ENCODE results near the gene PDZD2.
"Not testable (repeated sequence)": the region's sequence is repeated elsewhere in the genome, so short reads cannot be mapped to it uniquely, and the experiment has no call there.

Gene PDZD2

DNA sequence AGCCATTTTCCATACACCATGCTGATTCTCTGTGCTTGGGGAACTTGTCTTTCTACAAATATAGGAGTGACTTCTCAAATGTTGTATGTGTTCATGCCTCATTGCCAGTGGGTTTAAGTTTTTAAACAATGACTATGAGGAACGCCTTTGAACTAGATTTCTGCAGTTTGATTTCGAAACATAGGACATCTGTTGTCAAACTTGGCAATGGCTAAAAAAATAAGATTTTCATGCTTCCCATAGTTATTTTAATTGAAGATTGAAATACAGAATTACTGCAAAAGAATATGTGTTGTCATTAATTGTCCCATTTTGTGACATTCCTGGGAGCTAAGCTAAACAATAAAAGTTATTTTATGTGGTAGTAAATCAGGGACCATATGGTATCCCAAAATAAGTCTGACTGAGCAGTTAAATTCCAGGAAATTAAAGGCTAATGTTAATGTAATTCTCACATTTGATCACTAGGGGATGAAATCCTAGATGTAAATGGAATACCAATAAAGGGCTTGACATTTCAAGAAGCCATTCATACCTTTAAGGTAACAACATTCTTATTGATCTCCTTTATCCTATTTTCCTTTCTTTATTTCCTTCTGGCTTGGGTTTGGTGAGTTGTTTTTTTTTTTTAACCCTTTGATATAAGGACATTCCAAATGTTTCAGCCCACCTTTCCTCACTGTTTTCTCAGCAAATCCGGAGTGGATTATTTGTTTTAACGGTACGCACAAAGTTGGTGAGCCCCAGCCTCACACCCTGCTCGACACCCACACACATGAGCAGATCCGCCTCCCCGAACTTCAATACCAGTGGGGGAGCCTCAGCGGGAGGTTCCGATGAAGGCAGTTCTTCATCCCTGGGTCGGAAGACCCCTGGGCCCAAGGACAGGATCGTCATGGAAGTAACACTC is 418.5 kb downstream of the PDZD2 start:
- peak; percentile 14 for DNase-seq

DNA sequence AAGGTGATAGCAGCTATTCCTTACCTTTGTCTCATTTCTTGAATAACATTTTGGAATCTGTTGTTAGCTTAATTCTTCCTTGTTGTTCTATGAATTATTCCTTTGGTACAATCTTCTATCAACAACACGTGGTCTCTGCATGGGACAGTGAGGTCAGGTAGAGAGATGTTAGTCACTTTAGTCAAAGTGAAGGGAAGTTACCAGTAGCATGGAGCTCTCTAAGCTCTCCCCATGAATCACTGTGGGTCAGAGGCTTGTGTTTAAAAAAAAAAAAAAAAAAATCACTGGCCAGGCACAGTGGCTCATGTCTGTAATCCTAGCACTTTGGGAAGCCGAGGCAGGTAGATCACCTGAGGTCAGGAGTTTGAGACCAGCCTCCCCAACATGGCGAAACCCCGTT is 419.2 kb downstream of the PDZD2 start:
- DNase-seq: no peak

DNA sequence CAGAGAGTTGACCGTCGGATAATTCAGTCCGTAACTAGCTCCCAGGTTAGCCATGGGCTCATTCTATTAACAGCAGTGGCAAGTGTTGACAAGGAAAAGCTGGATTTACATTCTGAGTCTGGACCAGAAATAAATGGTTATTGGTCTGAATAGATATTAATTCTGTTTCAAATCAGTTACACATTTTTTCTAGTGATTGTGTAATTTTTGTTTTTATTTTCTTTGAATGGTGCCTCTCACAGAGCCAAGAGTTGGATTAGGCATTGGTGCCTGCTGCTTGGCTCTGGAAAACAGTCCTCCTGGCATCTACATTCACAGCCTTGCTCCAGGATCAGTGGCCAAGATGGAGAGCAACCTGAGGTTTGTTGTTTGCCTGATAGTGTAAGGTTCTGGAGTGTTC is 420.1 kb downstream of the PDZD2 start:
- DNase-seq: no peak

DNA sequence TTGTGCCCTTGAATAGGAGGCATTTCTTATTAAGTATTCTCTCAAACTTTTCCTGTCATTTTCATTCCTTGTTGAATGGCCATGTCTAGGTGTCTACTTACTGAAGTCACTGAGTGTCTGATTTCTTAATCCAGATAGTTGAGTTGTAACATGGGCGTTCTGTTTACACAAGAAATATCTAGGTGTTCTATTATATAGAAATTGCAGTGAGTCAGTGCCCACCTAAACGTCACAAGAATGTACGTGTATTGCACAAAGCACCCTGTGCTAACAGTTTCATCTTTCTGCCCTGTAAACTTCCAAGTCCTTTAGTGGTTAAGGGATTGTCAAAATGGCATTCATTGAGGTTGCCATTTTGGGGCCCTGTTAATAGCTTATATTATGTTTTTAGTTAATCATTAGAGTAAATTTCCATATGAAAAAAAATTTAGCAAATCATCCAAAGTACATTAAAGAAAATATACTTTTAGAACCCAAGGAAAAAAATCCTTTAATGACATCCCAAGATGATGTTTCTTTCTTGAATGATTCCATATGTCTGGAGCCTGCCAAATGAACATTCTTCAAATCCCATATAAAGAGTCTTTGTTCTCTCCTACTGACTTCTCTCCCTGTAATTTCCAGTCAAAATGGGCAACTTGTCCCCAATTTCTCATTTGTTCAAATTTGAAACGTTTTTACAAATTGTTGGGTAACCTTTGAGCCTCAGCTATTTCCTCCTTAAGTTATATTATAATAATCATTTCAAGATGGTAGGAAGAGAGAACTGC is 421.0 kb downstream of the PDZD2 start:
- peak; percentile 18 for DNase-seq

DNA sequence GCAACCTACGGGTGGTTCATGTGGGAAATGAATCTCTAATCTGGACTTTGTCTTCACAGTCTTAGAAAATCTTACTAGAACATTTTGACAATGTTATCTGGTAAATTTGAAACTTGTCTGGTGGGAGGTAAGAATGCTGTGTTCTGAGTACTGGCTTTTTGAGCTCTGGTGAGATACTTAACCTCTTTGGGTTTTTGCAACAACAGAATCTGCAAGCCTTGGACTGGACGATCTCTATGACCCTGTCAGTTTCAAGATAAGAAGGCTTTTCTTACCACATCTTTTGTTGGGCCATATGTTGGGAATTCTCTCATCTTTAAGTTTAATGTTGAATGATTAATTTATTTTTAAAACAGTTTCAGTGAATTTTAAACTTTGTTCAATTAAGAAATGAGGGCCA is 422.3 kb downstream of the PDZD2 start:
- no peak for DNase-seq

DNA sequence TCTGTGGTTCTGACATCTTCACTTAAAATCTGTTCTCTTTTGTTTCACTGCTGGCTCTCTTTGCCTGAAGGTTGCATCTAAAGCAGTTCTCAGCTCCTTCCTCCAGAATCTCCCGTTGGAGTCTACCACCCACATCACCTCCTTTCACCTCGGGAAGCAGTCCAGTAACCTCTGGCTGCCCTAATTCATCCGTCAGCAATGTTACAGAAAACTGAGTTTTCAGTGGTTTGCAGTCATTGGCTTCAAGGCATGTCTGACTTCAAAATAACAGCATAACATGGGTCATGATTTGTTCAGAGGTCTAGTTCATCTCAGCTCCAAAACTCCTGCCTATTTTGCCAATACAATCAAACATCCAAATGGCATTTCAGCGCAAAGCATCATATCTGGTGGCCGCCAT is 427.5 kb downstream of the PDZD2 start:
- no peak for DNase-seq

DNA sequence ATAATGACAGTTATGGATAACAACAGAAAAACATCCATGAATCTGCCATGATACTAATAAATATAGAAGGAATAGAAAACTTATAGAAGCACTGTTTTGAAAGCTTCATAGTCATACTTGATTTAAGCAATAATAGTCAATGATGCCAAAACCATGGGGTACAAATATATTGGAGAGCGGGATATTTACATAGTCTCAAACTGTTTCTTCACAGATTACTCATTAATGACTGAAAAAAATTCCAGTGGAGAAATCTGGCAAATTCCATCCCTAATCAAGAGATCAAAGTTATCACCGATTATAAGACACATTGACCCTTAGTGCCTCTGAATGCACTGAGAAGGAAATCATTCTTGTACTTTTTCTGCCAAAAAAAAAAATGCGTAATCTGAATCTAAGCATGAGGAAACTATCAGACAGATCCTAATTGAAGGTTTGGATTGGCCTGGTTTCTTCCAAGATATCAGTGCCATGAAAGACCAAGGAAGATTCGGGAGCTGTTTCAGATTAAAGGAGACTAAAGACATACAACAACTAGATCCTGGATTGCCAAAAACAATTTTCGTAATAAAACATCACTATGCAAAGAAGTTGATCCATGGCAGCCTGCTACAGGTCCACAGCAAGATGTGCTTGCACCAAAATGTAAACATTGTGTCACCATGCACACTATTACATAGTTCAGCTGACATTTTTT is 429.0 kb downstream of the PDZD2 start:
- DNase-seq: no peak

DNA sequence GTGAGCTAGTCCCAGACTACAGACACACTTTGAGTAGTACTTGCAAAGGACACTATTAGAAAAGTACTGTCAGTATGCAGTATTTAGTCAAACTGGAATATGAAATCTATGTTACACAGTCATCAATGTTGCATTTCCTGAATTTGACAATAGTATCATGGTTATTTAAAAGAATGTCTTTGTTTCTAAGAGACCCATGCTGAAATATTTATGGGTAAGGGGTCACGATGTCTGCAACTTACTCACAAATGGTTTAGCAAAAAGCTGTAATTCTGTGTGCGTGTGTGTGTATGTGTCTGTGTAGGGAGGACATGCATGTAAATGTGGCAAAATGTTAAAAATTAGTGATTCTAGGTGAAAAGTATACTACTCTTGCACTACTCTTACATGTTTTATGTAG is 429.6 kb downstream of the PDZD2 start:
- no peak for DNase-seq

DNA sequence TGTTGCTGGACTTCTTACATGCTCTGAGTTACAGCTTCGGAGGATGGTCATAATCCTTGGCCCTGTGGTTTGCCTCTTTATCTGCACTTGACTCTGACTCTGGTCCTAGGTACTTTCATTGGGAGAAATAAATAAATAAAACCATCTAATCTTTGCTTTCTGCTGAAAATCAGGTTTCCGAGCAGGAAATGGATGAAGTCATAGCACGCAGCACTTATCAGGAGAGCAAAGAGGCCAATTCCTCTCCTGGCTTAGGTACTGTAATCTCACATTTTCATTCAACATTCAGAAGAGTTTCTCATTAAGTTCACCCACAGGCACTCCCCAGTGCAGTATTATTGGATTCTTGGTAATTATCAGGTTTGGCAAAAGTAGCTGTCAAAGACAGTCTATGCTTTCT is 430.5 kb downstream of the PDZD2 start:
- DNase-seq: no peak

DNA sequence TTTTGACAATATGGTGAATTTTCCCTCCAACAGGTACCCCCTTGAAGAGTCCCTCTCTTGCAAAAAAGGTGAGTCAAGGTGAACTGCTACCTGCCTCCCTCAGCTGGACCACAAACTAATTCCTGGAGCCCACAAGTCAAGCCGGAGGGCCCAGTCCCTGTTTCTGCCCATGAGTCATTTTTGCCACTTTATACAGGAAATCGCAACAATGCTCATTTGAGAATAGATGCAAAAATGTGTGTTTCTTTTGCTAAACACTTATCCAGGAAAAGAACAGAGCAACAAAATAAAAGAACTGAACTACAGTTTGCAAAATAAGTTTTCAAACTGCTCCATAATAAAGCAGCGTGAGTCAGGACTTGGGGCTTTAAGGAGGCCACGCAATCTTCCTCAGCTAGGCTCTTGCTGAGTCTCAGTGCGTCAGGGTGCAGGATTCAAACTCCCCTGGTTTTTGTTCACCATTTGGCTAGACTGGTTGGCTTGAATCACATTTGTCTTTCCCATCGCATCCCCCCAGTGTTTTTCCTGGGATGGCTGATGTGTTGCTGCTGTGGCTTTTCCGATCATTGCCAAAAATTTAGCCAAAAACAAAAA is 432.5 kb downstream of the PDZD2 start:
- DNase-seq: no peak

DNA sequence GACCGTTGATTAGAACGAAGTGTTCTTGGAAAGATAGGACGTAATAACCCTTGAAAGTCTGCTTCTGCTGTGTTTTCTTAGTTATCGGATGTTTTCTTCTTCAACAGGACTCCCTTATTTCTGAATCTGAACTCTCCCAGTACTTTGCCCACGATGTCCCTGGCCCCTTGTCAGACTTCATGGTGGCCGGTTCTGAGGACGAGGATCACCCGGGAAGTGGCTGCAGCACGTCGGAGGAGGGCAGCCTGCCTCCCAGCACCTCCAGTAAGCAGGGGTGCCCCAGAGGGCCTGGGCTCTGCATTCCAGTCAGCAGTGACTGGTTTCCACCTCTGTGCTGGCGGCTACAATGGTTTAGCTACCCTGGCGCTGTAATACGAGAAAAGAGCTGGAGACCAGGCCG is 433.1 kb downstream of the PDZD2 start:
- DNase-seq: no peak

DNA sequence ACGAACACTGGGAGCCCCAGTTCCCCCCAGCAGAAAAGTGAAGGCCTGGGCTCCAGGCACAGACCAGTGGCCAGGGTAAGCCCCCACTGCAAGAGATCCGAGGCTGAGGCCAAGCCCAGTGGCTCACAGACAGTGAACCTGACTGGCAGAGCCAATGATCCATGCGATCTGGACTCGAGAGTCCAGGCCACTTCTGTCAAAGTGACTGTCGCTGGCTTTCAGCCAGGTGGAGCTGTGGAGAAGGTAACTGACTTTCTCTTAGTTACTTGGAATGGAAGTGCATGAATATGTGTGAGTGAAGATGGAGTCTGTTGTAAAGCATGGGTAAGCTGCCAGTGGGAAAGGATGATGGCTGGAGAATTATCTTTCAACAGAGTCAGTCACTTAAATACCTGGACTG is 435.5 kb downstream of the PDZD2 start:
- DNase-seq: no peak

DNA sequence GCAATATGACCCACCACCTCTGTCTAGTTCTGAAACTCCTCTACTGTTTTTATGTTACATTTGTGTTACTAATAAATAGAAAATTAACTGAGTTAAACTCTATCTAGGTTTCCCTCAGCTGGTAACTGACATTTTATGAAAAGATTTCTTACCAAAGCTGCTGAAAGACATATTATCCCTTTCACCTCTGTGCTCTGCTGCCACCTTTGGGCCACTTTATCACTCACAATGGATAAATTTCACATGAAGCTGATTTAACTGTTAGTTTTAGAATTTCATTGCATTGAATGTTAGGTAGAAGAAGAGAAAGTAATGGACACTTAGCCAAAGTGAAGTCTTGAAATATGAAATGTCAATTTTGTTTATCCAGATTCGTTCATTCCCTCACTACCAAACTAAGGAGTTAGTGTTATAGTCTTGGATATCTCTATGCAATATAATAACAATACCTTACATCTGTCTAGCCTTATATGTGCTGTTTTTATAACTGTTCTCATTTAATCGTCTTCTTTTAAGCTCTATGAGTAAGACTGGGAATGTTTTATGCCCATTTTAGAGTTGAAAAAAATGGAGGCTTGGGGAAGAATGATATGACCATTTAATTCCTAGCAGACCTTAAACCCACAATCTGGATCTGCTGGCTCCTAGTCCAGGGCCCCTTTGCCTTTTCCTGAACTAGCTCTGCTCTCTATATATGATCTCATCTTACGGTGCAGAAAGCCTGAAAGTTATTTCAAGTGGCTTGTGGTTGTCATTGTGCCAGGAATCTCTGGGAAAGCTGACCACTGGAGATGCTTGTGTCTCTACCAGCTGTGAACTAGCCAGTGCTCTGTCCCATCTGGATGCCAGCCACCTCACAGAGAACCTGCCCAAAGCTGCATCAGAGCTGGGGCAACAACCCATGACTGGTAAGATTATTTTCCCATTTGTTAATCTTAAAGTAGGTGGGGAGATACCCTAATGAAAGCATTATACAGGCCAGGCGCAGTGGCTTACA is 438.1 kb downstream of the PDZD2 start:
- peak; percentile 57 for DNase-seq

DNA sequence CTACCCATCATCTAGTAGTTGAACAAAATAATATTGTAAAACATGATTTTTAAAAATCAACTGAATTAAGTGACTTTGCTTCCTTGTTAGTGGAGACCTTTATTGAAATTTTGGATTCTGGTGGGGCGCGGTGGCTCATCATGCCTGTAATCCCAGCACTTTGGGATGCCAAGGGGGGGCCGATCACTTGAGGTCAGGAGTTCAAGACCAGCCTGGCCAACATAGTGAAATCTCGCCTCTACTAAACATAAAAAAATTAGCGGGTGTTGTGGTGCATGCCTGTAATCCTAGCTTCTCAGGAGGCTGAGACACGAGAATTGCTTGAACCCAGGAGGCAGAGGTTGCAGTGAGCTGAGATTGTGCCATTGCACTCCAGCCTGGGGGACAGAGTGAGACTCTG is 439.9 kb downstream of the PDZD2 start:
- DNase-seq: not testable (repeated sequence)

DNA sequence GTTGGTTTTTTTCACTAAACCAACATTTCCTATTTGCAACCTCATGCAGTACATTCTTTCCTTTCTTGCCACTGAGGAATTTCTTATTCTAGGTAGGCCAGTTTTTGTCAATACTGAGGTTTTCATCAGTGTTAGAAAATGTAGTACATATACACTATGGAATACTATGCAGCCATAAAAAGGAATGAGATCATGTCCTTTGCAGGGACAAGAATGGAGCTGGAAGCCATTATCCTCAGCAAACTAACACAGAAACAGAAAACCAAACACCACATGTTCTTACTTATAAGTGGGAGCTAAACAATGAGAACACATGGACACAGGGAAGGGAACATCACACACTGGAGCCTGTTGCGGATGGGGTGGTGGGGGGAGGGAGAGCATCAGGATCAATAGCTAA is 441.6 kb downstream of the PDZD2 start:
- DNase-seq: not testable (repeated sequence)

DNA sequence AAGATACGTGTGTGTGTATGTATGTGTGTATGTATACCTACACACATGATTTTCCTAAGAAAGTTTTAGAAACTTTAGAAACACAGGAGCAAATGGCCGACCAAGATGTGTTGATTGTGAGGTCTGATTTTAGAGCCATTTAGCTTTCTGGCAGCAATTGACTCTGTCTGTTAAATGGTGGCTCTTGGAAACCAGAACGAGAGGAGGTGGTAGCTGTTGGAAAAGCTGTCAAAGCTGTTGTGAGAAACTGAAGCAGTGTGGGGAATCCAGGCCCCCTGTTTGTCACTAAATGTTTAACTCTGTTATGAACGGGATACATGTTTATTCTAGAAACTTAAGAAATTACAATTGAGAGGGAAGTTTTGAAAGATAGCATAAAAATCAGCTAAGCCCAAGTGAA is 443.8 kb downstream of the PDZD2 start:
- no peak for DNase-seq

DNA sequence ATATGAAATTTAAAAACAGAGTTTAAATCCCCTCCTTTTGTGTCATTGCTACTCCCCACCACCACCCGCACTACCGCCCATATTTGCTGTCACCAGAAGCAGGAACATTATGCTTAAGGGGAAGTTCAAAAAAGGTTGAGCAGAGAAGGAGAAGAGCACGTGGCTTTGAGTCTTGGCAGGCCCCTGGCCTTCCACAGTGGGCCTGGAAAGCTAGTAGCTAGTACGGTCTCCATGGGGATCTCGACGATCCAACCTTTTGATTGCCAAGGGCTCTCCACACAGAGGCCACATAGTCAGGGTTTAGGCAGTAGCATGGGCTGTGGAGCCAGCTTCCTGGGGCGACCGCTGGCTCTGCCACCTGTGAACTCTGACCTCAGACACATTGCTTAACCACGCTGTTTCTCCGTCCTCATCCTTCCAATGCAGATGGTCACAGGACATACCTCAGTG is 445.1 kb downstream of the PDZD2 start:
- no peak for DNase-seq

DNA sequence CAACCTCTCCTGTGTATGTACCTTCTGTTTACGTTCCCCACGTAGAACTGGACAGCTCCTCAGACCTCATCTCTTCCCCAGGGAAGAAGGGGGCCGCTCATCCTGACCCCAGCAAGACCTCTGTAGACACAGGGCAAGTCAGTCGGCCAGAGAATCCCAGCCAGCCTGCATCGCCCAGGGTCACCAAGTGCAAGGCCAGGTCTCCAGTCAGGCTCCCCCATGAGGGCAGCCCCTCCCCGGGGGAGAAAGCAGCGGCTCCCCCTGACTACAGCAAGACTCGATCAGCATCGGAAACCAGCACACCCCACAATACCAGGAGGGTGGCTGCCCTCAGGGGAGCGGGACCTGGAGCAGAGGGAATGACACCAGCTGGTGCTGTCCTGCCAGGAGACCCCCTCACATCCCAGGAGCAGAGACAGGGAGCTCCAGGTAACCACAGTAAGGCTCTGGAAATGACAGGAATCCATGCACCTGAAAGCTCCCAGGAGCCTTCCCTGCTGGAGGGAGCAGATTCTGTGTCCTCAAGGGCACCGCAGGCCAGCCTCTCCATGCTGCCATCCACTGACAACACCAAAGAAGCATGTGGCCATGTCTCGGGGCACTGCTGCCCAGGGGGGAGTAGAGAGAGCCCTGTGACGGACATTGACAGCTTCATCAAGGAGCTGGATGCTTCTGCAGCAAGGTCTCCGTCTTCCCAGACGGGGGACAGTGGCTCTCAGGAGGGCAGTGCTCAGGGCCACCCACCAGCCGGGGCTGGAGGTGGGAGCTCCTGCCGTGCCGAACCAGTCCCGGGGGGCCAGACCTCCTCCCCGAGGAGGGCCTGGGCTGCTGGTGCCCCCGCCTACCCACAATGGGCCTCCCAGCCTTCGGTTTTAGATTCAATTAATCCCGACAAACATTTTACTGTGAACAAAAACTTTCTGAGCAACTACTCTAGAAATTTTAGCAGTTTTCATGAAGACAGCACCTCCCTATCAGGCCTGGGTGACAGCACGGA is 448.5 kb downstream of the PDZD2 start:
- DNase-seq: no peak

DNA sequence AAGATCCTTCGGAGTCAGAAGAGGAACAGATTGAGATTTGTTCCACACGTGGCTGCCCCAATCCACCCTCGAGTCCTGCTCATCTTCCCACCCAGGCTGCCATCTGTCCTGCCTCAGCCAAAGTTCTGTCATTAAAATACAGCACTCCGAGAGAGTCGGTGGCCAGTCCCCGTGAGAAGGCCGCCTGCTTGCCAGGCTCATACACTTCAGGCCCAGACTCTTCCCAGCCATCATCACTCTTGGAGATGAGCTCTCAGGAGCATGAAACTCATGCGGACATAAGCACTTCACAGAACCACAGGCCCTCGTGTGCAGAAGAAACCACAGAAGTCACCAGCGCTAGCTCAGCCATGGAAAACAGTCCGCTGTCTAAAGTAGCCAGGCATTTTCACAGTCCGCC is 449.3 kb downstream of the PDZD2 start:
- no peak for DNase-seq

All from fibroblast of skin of right quadriceps (primary cell).